ENCODE results near the gene PPP1R14D. TPM values are rescaled to one million over a fixed set of nuclear protein-coding genes. Genes with fewer than 3 reads are reported as not detected.

PPP1R14D gene
- total and polyA plus RNA-seq, 12 donors, result not detected

DNA sequence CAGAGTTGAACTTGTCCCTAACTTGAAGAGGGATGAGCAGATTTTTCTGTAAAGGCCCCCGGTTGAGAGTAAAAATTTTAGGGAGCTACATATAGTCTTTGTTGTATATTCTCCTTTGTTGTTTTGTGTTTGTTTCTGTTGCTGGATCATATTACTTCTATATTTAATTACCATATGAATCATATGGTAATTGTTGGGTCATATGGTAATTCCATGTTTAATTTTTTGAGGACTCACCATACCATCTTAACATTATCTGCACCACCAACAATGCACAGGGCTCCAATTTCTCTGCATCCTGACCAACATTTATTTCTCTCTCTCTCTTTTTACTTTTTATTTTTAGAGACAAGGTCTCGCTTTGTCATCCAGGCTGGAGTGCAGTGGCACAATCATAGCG is 29.0 kb downstream of the PPP1R14D start:
- H3K4me1 ChIP-seq, result peaks cover 0 to 41% (median 19%) of the 10 kb centered on the region in 9 donors
- H3K4me3 ChIP-seq, result no peak overlapping the region
- no peaks in the 10 kb centered on the region for H3K9me3 ChIP-seq
- DNase-seq (no peak), ATAC-seq (no peak)
- H3K27me3 ChIP-seq, result no peaks in the 10 kb centered on the region
- TF ChIP-seq, protein P1, sequence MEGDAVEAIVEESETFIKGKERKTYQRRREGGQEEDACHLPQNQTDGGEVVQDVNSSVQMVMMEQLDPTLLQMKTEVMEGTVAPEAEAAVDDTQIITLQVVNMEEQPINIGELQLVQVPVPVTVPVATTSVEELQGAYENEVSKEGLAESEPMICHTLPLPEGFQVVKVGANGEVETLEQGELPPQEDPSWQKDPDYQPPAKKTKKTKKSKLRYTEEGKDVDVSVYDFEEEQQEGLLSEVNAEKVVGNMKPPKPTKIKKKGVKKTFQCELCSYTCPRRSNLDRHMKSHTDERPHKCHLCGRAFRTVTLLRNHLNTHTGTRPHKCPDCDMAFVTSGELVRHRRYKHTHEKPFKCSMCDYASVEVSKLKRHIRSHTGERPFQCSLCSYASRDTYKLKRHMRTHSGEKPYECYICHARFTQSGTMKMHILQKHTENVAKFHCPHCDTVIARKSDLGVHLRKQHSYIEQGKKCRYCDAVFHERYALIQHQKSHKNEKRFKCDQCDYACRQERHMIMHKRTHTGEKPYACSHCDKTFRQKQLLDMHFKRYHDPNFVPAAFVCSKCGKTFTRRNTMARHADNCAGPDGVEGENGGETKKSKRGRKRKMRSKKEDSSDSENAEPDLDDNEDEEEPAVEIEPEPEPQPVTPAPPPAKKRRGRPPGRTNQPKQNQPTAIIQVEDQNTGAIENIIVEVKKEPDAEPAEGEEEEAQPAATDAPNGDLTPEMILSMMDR (IDR thresholded peaks at IDR 0.05), result no peak
- H3K27ac ChIP-seq, result no peak overlapping the region
- 89% methylated on average over 3 of the region's 3 CpGs for WGBS, 2 donors
- peaks cover 0 to 32% (median 0%) of the 10 kb centered on the region in 9 donors for H3K36me3 ChIP-seq
- intact Hi-C loops (cut with DNase I), result no loop called here

DNA sequence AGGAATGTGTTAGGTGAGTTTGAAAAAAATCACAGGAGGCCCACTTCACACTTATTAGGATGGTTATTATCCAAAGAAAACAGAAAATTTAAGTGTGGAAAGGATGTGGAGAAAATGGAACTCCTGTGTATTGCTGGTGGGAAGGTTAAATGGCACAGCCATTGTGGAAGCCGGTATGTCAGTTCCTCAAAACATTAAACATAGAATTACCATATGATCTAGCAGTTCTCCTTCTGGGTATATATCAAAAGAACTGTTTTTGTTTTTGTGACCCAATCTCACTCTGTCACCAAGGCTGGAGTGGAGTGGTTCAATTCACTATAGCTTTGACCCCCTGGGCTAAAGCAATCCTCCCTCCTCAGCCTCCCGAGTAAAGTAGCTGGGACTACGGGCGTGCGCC is 32.0 kb downstream of the PPP1R14D start:
- Histone ChIP-seq H3K9me3 (no peaks in the 10 kb centered on the region), H3K4me1 (peaks cover 0 to 34% (median 20%) of the 10 kb centered on the region in 9 donors), H3K4me3 (no peak overlapping the region), H3K36me3 (peaks cover 0 to 30% (median 0%) of the 10 kb centered on the region in 9 donors), H3K27ac (peak overlapping the region in 1 of 10 donors; percentile 25), H3K27me3 (no peaks in the 10 kb centered on the region)
- DNase-seq, result no peak
- WGBS, 2 donors, result 94 to 97% methylated on average over 5 of the region's 5 CpGs
- intact Hi-C loops (cut with DNase I), result no loop called here
- no peak for ATAC-seq
- TF ChIP-seq, protein P1 (IDR thresholded peaks at IDR 0.05), result no peak

DNA sequence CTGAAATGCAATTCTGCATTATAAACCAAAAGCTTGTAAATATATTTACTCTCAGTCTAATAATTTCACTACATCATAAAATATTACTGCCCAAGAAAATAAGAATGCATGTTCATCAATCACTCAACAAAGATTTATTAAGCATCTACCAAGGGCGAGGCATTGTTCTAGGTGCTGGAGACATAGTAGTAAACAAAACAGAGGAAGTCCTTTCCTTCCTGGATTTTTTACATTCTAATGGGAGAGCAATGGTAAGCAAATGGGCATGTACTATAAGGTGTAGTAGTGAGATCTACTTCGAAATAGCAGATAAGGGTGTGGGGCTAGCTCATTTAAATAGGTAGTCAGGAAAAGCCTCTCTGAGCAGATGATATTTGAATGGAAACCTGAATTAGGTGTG is 32.5 kb downstream of the PPP1R14D start:
- Histone ChIP-seq H3K27me3 (no peaks in the 10 kb centered on the region), H3K4me1 (peaks cover 0 to 34% (median 20%) of the 10 kb centered on the region in 9 donors), H3K9me3 (no peaks in the 10 kb centered on the region), H3K27ac (peak overlapping the region in 1 of 10 donors; percentile 25), H3K4me3 (no peak overlapping the region), H3K36me3 (peaks cover 0 to 35% (median 0%) of the 10 kb centered on the region in 9 donors)
- no peak for ATAC-seq
- intact Hi-C loops (cut with DNase I), result no loop called here
- WGBS, 2 donors, result 60 to 65% methylated on average over 2 of the region's 2 CpGs
- no peak for DNase-seq
- TF ChIP-seq, protein P1 (IDR thresholded peaks at IDR 0.05), result no peak

DNA sequence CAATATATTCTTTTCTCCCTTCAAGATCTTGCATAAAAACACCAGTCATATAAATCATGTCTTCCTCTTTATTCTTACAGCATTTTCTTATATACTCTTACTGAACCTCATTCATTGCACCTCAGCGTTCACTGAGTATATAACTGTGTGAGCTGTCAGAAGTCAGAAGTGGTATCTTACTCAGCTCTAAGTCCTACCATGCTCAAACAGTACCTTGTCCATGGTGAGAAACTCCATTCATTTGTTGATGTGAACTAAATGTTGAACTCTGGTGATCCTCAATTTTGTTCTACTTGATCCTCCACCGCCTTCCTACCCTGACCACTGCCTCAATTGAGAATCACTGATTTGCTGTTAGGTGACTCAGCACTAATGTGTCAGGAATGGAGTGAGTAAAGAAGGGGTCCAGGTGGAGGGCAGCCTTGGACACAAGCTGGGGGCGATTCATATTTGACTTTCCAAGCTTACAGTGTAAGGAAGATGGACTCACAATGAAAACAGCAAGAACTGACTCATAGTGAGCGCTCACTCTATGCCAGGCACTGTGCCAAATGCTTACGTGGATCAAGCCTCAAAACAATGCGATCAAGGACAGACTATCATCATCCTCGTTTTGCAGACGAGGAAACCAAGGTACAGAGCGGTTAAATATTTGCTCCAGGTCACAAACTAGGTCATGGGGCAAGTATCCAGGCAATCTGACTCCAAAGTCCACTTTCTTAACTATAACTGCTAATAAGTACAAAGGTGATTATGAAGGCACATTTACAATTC is 35.1 kb downstream of the PPP1R14D start:
- DNase-seq (no peak), ATAC-seq (peak in 5 of 8 donors; percentile 24 to 68 (median 43))
- H3K27ac ChIP-seq, result peak overlapping the region in 1 of 10 donors; percentile 26
- H3K36me3 ChIP-seq, result peaks cover 0 to 31% (median 0%) of the 10 kb centered on the region in 9 donors
- TF ChIP-seq, protein P1 (IDR thresholded peaks at IDR 0.05), result no peak
- intact Hi-C loops (cut with DNase I), result no loop called here
- WGBS, 2 donors, result 69 to 70% methylated on average over 9 of the region's 9 CpGs
- H3K4me1 ChIP-seq, result peaks cover 0 to 42% (median 20%) of the 10 kb centered on the region in 9 donors
- no peaks in the 10 kb centered on the region for H3K27me3 ChIP-seq
- no peaks in the 10 kb centered on the region for H3K9me3 ChIP-seq
- no peak overlapping the region for H3K4me3 ChIP-seq

All from heart right ventricle (tissue), 16 donors.